T-helper 9 cell (primary cell): ENCODE results near the gene TEF.
"Not testable (repeated sequence)": the region's sequence is repeated elsewhere in the genome, so short reads cannot be mapped to it uniquely, and the experiment has no call there.

ENCODE experiments used
- DNase-seq: peaks from one replicate; pipeline ENCODE4 v3.0.0-alpha.2; 2020

TEF gene

GRCh38 chr22:41429232-41429950, 47.6 kb downstream of the TEF start:
- DNase-seq = no peak

- no peak for DNase-seq
Measured at GRCh38 chr22:41429951-41430332, 48.2 kb downstream of the TEF start.

- DNase-seq = no peak
Measured at GRCh38 chr22:41431656-41432055, 49.9 kb downstream of the TEF start.

- not testable (repeated sequence) for DNase-seq
Measured at GRCh38 chr22:41433480-41433879, 51.7 kb downstream of the TEF start.

- DNase-seq = not testable (repeated sequence)
Measured at GRCh38 chr22:41434361-41435003, 52.7 kb downstream of the TEF start.

GRCh38 chr22:41435560-41435959, 53.8 kb downstream of the TEF start:
- no peak for DNase-seq

- no peak for DNase-seq
Measured at GRCh38 chr22:41436322-41437113, 54.8 kb downstream of the TEF start.

GRCh38 chr22:41437198-41437597, 55.5 kb downstream of the TEF start:
- DNase-seq = no peak

GRCh38 chr22:41440511-41440910, 58.8 kb downstream of the TEF start:
- not testable (repeated sequence) for DNase-seq

- DNase-seq = no peak
Measured at GRCh38 chr22:41442240-41442792, 60.6 kb downstream of the TEF start.

GRCh38 chr22:41444360-41445128, 62.8 kb downstream of the TEF start:
- peak; percentile 68 for DNase-seq

- peak; percentile 7 for DNase-seq
Measured at GRCh38 chr22:41445129-41446056, 63.7 kb downstream of the TEF start.

GRCh38 chr22:41446057-41446501, 64.3 kb downstream of the TEF start:
- DNase-seq = peak; percentile 5

GRCh38 chr22:41446639-41447434, 65.1 kb downstream of the TEF start, which contains the start of gene TOB2:
Gene TOB2 (minus strand): TSS chr22:41446801. CDS start chr22:41437345, 9,456 bp downstream.
- peak; percentile 91 for DNase-seq

- peak; percentile 52 for DNase-seq
Measured at GRCh38 chr22:41447435-41448188, 65.9 kb downstream of the TEF start.

- DNase-seq = peak; percentile 80
Measured at GRCh38 chr22:41448189-41448808, 66.6 kb downstream of the TEF start.
